ENCODE measurements around the gene PRRT2.
A peak's percentile ranks its signal among the peaks of the same experiment; 100 is the strongest.
"Not testable (repeated sequence)": the region's sequence is repeated elsewhere in the genome, so short reads cannot be mapped to it uniquely, and the experiment has no call there.

The PRRT2 gene

GRCh38 chr16:29811896-29812665 lies at the start of gene PRRT2:
TSS of gene PRRT2 (plus strand) at chr16:29812193. CDS start at chr16:29813055, 862 bp downstream.
- DNase-seq = peak; percentile 29

DNA sequence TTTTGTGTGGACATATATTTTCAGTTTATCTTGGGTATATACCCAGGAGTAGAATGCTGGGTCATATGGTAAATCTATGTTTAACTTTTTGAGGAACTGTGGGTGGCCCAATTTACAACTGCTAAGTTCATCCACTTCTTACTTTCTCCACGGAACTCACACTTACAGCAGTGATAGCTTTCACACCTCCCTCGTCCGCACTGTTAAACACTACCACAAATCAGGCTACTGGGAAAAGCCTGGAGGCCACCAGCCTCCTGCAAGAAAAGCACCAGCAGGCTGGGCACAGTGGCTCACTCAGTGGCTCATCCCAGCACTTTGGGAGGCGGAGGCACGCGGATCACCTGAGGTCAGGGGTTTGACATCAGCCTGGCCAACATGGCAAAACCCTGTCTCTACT lies 48.7 kb upstream of the PRRT2 start:
- DNase-seq = no peak

GRCh38 chr16:29765167-29766032 lies 46.6 kb upstream of the PRRT2 start:
- no peak for DNase-seq

GRCh38 chr16:29766571-29766970 lies 45.4 kb upstream of the PRRT2 start:
- DNase-seq = no peak

DNA sequence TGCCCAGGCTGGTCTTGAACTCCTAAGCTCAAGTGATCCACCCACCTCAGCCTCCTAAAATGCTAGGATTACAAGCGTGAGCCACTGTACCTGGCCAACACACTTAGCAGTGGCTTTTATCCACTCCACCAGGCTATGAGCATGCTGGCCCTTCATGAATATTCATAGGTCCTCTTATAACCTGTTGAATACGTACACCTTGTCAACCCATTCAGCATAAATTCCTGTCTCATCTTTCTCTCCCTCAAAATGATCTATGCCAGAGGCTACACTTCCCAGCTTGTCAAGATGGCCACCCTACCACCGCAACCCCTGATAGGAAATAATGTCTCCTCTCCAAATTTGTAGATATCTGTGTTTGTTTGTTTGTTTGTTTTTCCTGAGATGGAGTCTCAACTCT lies 44.9 kb upstream of the PRRT2 start:
- DNase-seq = no peak

DNA sequence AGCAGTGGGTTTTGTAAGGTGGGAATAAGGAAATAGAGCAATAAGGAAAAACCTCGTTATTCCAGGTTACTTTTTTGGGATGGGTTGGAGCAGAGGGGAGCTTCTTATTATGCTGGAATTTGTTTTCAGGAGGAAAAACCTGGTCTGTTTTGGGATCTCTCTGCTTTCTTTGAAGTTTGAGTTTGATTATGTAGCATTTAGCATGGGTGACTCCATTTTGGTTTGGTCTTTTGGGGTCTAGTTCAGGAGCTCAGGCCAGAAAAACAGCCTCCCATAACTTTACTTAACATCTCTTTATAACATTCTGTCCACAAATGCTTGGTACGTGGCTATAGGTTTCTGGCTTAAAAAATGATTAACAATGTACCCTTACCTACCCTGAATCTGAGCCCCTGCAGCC lies 42.5 kb upstream of the PRRT2 start:
- no peak for DNase-seq

GRCh38 chr16:29770250-29770929 lies 41.6 kb upstream of the PRRT2 start:
- no peak for DNase-seq

GRCh38 chr16:29772330-29772729 lies 39.7 kb upstream of the PRRT2 start:
- not testable (repeated sequence) for DNase-seq

DNA sequence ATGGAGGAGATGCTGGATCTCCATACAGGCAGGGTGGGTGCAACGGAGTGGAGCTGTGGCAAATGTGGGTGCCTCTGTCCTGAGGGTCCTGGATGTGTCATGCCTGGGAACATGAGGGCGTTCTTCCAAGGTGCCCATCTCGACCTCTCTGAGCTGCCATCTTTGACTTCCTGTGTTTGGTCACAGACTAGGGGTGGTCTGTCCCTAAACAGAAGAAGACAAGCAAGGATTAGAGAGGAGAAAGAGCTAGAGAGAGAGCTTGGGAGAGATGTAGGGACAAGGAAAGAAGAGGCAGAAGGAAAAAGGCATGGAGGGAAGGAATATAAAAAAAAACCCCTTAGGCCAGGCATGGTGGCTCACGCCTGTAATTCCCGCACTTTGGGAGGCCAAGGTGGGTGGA lies 37.3 kb upstream of the PRRT2 start:
- no peak for DNase-seq

DNA sequence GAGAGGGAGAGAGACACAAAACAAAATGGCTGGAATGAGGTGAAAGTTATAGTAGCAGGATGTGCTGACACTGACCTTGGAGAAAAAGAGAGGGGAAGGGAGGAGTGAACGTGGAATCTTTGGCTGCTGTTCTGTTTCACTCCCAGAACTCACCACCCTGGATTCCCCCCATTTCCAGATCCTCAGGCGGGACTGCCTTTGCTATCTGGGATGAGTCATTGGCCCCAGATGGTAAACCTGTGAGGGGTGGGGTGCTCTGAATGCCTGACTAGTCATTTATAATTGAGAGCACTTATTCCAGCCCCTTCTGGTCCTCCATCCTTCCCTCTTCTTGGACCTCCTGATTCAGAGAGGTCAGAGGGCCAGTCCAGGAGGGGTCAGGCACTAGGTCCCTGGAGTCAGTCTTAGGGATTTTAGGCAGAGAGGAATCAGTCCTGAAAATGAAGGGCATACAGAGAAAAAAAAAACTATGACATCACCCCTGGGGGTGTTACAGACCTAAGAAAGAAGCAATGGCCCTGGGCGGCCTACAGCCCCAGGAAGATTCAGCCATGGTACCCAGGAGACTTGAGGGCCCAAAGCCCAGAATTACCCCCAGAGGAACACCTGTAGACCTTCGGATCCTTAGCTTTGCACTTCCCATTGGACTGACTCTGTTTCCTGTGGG lies 36.1 kb upstream of the PRRT2 start:
- DNase-seq = peak; percentile 10

DNA sequence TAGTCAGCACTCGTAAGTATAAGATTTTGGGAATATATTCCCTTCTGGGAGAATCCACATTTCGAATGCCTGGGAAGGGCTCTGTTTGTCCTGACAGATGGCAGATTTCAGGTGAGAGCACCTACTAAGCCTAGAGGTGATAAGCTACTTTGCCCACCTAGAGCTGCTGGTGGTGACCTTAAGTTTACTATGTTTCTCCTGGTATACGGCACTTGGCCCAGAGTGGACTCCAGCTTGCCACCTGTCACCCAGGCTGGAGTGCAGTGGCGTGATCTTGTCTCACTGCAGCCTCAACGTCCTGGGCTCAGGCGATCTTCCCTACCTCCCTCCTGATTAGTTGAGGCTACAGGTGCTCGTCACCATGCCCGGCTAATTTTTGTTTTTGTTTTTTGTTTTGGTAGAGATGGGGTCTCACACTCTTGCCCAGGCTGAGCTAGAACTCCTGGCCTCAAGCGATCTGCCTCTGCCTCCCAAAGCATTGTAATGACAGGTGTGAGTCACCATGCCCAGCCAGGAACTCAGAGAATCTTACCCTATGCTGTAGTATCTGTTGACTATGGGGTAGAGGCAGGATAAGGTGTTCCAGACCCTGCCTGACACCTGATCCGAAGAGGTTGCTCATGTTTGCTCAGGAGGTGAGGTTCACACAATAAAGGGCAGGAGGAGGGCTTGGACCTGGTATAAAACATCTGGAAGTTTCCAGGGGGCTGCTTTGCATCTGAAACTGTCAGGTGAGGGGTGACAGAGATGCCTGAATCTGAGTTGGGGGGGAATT lies 34.2 kb upstream of the PRRT2 start, which contains the start of gene ZG16:
Gene ZG16 (plus strand): TSS at position 681 of the 775 bp plus-strand sequence. CDS start 1,011 bp downstream, outside the sequence.
- DNase-seq = no peak

GRCh38 chr16:29779474-29779873 lies 32.5 kb upstream of the PRRT2 start:
- DNase-seq = no peak

DNA sequence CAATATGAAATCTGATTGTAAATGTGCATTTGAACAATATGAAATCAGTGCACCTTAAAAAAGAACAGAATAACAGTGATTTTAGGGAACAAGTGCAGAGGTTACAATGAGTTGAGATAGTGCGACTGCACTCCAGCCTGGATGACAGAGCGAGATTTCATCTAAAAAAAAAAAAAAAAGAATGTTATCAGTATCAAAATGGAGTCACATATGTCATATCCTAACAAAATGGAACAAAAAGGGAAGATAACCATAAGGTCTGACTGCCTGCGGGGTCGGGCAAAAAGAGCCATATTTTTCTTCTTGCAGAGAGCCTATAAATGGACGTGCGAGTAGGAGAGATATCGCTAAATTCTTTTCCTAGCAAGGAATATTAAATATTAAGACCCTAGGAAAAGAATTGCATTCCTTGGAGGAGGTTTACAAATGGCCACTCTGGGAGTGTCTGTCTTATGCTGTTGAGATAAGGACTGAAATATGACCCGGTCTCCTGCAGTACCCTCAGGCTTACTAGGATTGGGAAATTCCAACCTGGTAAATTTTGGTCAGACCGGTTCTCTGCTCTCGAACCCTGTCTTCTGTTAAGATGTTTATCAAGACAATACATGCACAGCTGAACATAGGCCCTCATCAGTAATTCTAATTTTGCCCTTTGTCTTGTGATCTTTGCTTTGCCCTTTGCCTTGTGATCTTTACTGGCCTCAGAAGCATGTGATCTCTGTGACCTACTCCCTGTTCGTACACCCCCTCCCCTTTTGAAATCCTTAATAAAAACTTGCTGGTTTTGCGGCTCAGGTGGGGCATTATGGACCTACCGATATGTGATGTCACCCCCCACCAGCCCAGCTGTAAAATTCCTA lies 28.7 kb upstream of the PRRT2 start:
- not testable (repeated sequence) for DNase-seq

DNA sequence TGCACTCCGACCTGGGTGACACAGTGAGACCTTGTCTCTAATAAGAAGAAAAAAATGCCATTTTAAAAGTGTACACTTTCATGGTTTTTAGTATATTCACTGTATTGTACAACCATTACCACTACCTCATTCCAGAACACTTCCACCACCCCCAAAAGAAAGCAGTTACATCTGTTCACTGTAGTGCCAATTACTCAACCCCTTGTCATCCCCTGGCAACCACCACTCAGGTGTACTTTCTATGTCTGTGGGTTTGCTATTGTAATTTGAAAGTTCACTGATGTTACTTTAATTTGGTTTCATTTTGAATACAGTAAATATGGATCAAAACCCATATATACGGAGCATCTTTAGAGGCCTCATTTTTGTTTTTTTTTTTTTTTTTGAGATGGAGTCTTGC lies 27.8 kb upstream of the PRRT2 start:
- DNase-seq = no peak

GRCh38 chr16:29784901-29785500 lies 27.0 kb upstream of the PRRT2 start:
- DNase-seq = no peak

- not testable (repeated sequence) for DNase-seq
Observed at GRCh38 chr16:29787155-29787554, 24.8 kb upstream of the PRRT2 start.

DNA sequence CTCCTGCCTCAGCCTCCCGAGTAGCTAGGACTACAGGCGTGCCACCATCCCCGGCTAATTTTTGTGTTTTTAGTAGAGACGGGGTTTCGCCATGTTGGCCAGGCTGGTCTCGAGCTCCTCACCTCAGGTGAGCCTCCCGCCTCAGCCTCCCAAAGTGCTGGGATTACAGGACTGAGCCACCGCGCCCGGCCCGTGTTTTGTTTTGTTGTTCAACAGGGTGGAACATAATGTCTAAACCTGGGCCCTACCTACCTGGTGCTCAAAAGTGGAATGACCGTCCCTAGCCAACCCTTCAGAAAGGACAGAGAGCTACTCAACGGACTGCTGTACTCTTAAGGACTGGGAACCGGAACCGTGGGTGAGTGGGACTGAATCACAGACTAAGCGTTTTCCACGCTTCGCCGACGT lies 22.2 kb upstream of the PRRT2 start:
- no peak for DNase-seq

DNA sequence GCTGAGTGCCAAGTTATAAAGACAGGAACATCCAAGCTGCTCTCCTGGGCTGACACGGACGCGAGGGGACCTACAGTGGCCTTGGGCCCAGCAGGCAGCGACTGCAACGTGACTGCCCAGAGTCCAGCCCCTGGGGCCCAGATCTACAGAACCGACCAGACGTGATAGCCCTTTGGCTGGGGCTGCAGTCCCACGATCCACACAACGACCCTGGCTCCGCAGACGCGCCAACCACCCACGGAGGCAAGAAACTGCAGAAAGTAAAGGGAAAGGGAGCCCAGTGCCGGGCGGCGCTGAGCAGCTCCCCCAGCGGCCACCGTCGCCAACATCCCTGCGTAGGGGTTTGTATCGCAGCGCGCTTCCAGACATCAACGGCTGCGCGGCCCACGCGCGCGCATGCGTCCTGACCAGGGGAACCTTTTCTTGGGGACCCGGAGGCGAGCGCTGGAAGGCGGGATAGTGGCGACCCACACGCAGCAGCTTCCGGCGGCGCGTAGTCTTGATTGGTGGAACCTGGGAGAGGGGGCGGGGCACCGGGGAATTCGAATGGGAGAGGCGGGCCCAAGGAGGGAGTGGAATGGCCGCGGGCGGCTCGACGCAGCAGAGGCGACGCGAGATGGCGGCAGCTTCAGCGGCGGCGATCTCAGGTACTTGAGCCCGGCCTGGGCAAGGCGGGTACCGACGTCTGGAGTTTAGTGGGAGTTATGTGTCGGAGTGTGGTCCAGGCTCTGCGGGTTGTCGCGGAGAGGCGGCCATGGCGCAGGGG lies 21.6 kb upstream of the PRRT2 start, which contains the start of gene KIF22:
Gene KIF22 (plus strand): TSS at position 569 of the 766 bp plus-strand sequence. CDS start 9 bp downstream, at position 578.
- DNase-seq = peak; percentile 93
